ENCODE data around the gene HNF4A.

DNA sequence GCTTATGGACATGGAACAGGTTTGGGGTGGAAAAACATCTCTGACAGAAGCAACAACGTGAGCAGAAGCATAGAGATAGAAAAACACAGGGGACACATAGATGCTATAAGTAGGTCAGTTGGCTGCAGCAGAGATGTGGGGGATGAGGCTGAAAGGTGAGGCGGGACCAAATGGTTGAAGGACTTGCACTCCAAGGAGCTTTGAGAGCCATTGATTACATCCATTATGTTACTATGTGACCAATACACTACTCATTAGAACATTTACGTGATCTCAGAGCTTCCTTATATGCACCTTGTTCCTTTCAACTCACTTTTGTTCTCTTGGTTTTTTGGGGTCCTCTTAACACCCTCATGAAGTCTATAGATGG lies 72.3 kb downstream of the HNF4A start:
- TF ChIP-seq, protein P1, sequence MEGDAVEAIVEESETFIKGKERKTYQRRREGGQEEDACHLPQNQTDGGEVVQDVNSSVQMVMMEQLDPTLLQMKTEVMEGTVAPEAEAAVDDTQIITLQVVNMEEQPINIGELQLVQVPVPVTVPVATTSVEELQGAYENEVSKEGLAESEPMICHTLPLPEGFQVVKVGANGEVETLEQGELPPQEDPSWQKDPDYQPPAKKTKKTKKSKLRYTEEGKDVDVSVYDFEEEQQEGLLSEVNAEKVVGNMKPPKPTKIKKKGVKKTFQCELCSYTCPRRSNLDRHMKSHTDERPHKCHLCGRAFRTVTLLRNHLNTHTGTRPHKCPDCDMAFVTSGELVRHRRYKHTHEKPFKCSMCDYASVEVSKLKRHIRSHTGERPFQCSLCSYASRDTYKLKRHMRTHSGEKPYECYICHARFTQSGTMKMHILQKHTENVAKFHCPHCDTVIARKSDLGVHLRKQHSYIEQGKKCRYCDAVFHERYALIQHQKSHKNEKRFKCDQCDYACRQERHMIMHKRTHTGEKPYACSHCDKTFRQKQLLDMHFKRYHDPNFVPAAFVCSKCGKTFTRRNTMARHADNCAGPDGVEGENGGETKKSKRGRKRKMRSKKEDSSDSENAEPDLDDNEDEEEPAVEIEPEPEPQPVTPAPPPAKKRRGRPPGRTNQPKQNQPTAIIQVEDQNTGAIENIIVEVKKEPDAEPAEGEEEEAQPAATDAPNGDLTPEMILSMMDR (IDR thresholded peaks at IDR 0.05): no peak
- no peak for TF ChIP-seq POLR2A (IDR thresholded peaks at IDR 0.05)
